Naive thymus-derived CD4-positive, alpha-beta T cell (primary cell): ENCODE data around the gene TPR. TPM values are rescaled to one million over a fixed set of nuclear protein-coding genes. Genes with fewer than 3 reads are reported as not detected.

Experiments
- ATAC-seq: fragments of 150-1000 bp; cut with Tn5 transposase; 2 replicates; pipeline ENCODE4 v1.10.0; 2021; ENCODE audit warnings: mild to moderate bottlenecking, moderate library complexity
- CTCF ChIA-PET: fragments of 350-600 bp; sonication (Branson Sonifier 250); formaldehyde crosslinking; loops from one replicate; lab custom pipeline; 2021; ENCODE audit warnings: antibody characterized with exemption; lab: Charles Lee
- POLR2A ChIA-PET: fragments of 350-600 bp; sonication (Branson Sonifier 250); formaldehyde crosslinking; loops from one replicate; lab custom pipeline; 2021; ENCODE audit warnings: antibody characterized with exemption, inconsistent platforms; lab: Charles Lee
- DNase-seq, 9 donors: peaks; one replicate each; pipeline versions ENCODE4 v3.0.0 to v3.0.0-alpha.2; 2020 to 2022; ENCODE audit warnings: mixed read lengths in 1 of 9
- H3K27ac ChIP-seq: one replicate; pipeline ENCODE4 v1.7.0; 2013; ENCODE audit warnings: mild to moderate bottlenecking, low read depth, low read length, moderate library complexity
- H3K27me3 ChIP-seq, 2 donors: one replicate each; pipeline ENCODE4 v1.7.0; 2013; ENCODE audit warnings: low read length in 2 of 2, mild to moderate bottlenecking in 2 of 2, moderate library complexity in 2 of 2; ENCODE audit not compliant: control insufficient read depth in 2 of 2, insufficient read depth in 2 of 2
- H3K36me3 ChIP-seq, 3 experiments: 1 replicate in 2 of 3; 2 replicates in 1 of 3; pipeline ENCODE4 v1.7.0; 2013; ENCODE audit warnings: low read length in 3 of 3, mild to moderate bottlenecking in 3 of 3, moderate library complexity in 1 of 3; ENCODE audit not compliant: insufficient read depth in 3 of 3, control insufficient read depth in 2 of 3
- H3K4me1 ChIP-seq, 2 donors: one replicate each; pipeline ENCODE4 v1.7.0; 2013; ENCODE audit warnings: low read length in 2 of 2, mild to moderate bottlenecking in 2 of 2, moderate library complexity in 1 of 2; ENCODE audit not compliant: control insufficient read depth in 2 of 2, insufficient read depth in 2 of 2
- H3K4me3 ChIP-seq: 2 replicates; pipeline ENCODE4 v1.7.0; 2013; ENCODE audit warnings: mild to moderate bottlenecking, low read length
- H3K9me3 ChIP-seq, 3 experiments: 1 replicate in 2 of 3; 2 replicates in 1 of 3; pipeline ENCODE4 v1.7.0; 2013; ENCODE audit warnings: low read length in 3 of 3; ENCODE audit not compliant: control insufficient read depth in 2 of 3
- H3K27ac Mint-ChIP-seq, 9 donors: one replicate each; pipeline ENCODE4 v1.8.0; 2020 to 2022; ENCODE audit warnings: mixed read lengths in 9 of 9, mild to moderate bottlenecking in 8 of 9, moderate library complexity in 5 of 9, inconsistent platforms in 2 of 9
- H3K27me3 Mint-ChIP-seq, 5 donors: one replicate each; pipeline ENCODE4 v1.8.0; 2021 to 2022; ENCODE audit warnings: mixed read lengths in 5 of 5, mild to moderate bottlenecking in 1 of 5
- H3K36me3 Mint-ChIP-seq, 5 donors: one replicate each; pipeline ENCODE4 v1.8.0; 2020 to 2022; ENCODE audit warnings: mixed read lengths in 5 of 5, mild to moderate bottlenecking in 3 of 5, inconsistent platforms in 1 of 5
- H3K4me1 Mint-ChIP-seq, 7 donors: one replicate each; pipeline ENCODE4 v1.8.0; 2020 to 2022; ENCODE audit warnings: mixed read lengths in 7 of 7, mild to moderate bottlenecking in 3 of 7, inconsistent platforms in 1 of 7
- H3K4me3 Mint-ChIP-seq, 10 donors: one replicate each; pipeline ENCODE4 v1.8.0; 2020 to 2022; ENCODE audit warnings: mild to moderate bottlenecking in 10 of 10, mixed read lengths in 10 of 10, moderate library complexity in 6 of 10, inconsistent platforms in 2 of 10
- H3K9me3 Mint-ChIP-seq, 11 donors: one replicate each; pipeline ENCODE4 v1.8.0; 2020 to 2022; ENCODE audit warnings: mixed read lengths in 11 of 11, mild to moderate bottlenecking in 4 of 11, inconsistent platforms in 1 of 11, moderate library complexity in 1 of 11
- intact Hi-C, 2 donors: fragments of 100-400 bp; cut with micrococcal nuclease; formaldehyde crosslinking; loops; one replicate each; pipeline ENCODE4 v1.15.1; 2023
- polyA plus RNA-seq, 2 donors: library from polyadenylated mRNA; unstranded; fragments of 300-500 nt; fragmentation: Illumina TruSeq; gene quantifications; one replicate each; pipeline ENCODE4 v1.2.3, GENCODE V29; 2021
- total RNA-seq, 6 experiments: library from RNA in 5 of 6; stranded (reverse) in 5 of 6; gene quantifications; 1 replicate in 5 of 6; 2 replicates in 1 of 6; pipeline ENCODE4 v1.2.3 and lab custom pipeline; 2021 to 2026

TPR gene
- total and polyA plus RNA-seq, 7 experiments from 2014 or later, result 40.3 to 195 (median 140) TPM

DNA sequence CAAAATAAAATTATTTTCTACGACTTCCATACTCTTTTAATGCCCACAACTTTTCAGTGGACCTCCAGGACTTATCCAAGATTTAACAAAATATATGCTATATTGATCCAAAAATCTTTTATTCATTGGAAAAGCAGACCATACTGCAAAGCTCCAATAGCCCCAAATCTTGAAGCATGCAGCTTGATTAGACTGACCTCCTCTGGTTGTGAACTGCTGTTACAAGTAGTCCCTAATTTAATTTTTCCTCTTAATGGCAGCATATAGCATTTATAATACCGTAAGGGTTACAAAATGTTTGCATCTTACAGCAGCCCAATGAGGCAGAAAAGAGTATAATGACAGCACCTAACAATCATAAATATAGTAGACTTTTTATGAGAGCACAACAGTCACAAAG, 49.8 kb downstream of the TPR start:
- no peak overlapping the region for H3K4me3 ChIP-seq
- H3K27ac Mint-ChIP-seq, result peak overlapping the region in 6 of 9 donors; percentile 28 to 87 (median 66)
- peak overlapping the region in 2 of 10 donors; percentile 22 to 33 for H3K4me3 Mint-ChIP-seq
- no peaks in the 10 kb centered on the region for H3K9me3 ChIP-seq
- POLR2A ChIA-PET, result interaction anchor here (0.6 to 2.0 kb wide), 5 partner anchors 18 to 50 kb away, joined by 3 to 6 read pairs (median 4); no protein-coding TSS in a partner anchor
- no peaks in the 10 kb centered on the region for H3K27me3 ChIP-seq
- peaks cover 15 to 59% (median 40%) of the 10 kb centered on the region in 3 experiments for H3K36me3 ChIP-seq
- H3K9me3 Mint-ChIP-seq, result no peaks in the 10 kb centered on the region
- CTCF ChIA-PET, result interaction anchor here (0.7 to 2.9 kb wide), 17 partner anchors 9 to 672 kb away, joined by 3 to 42 read pairs (median 6); partner anchors contain the start of gene PRG4
- peaks cover 0 to 6% of the 10 kb centered on the region in 2 donors for H3K4me1 ChIP-seq
- H3K27ac ChIP-seq, result no peak overlapping the region
- DNase-seq, result peak in 5 of 9 donors; percentile 31 to 60 (median 45)
- peaks cover 28 to 63% (median 58%) of the 10 kb centered on the region in 5 donors for H3K36me3 Mint-ChIP-seq
- intact Hi-C loops, result loop anchor here (1.0 to 5.0 kb wide), 7 partner anchors 20 to 512 kb away; no protein-coding TSS in a partner anchor
- H3K27me3 Mint-ChIP-seq, result no peaks in the 10 kb centered on the region
- ATAC-seq, result peak; percentile 75
- H3K4me1 Mint-ChIP-seq, result peaks cover 10 to 47% (median 31%) of the 10 kb centered on the region in 7 donors

DNA sequence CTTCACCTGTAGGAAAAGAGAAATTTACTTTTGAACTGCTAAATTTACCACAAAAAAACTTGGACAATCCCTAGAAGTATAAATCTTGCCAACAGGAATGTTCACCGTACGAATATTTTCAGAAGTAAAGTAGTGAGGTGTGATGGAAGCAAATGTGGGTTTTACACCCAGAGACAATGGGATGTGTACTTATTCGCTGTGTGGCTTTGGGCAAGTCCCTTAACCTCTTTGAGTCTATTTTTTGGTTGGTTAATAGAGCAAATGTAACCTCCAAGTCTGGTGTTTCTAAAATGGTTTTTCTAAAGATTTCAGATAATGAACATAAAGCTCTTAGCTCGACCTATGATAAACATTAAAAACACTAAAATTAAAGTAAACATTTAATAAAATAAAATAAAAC, 51.2 kb downstream of the TPR start:
- Histone ChIP-seq H3K36me3 (peaks cover 13 to 58% (median 40%) of the 10 kb centered on the region in 3 experiments), H3K27ac (peak overlapping the region; percentile 32), H3K4me1 (peaks cover 0 to 6% of the 10 kb centered on the region in 2 donors), H3K9me3 (no peaks in the 10 kb centered on the region), H3K4me3 (no peak overlapping the region), H3K27me3 (no peaks in the 10 kb centered on the region)
- no peaks in the 10 kb centered on the region for H3K9me3 Mint-ChIP-seq
- ChIA-PET POLR2A (interaction anchor here (1.6 to 2.0 kb wide), 2 partner anchors 19 to 32 kb away, joined by 4 to 6 read pairs; no protein-coding TSS in a partner anchor), CTCF (interaction anchor here (0.6 to 2.9 kb wide), 8 partner anchors 13 to 51 kb away, joined by 3 to 42 read pairs (median 6); partner anchors contain the start of genes ODR4 and TPR)
- intact Hi-C loops, result loop anchor here (2.0 kb wide), 3 partner anchors 41 to 511 kb away; no protein-coding TSS in a partner anchor
- DNase-seq, result no peak
- ATAC-seq, result peak; percentile 58
- H3K27ac Mint-ChIP-seq, result peak overlapping the region; percentile 51 to 87 (median 73)
- peak overlapping the region in 8 of 10 donors; percentile 57 to 78 (median 64) for H3K4me3 Mint-ChIP-seq
- H3K36me3 Mint-ChIP-seq, result peaks cover 28 to 67% (median 63%) of the 10 kb centered on the region in 5 donors
- peaks cover 10 to 49% (median 38%) of the 10 kb centered on the region in 7 donors for H3K4me1 Mint-ChIP-seq
- no peaks in the 10 kb centered on the region for H3K27me3 Mint-ChIP-seq

DNA sequence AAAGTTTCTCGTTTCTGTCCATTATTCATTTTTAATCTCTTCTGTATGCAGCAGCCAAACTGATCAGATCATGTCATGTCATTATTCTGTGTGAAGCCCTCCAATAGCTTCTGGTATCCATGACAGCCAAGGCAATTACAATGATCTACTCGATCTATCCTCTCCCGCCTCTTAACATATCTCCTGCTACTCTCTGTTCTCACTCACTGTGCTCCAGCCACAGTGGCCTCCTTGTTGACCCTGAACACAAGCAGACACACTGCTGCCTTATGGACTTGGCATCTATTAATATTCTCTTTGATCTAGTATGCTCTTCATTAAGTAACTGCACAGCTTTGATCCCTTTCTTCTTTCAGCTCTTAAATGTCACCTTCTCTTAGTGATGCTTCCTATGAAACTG, 59.5 kb downstream of the TPR start:
- ChIA-PET POLR2A (interaction anchor here (1.5 to 2.3 kb wide), 2 partner anchors 7 to 14 kb away, joined by 4 to 10 read pairs; no protein-coding TSS in a partner anchor), CTCF (interaction anchor here (1.2 to 1.7 kb wide), 2 partner anchors 10 to 41 kb away, joined by 4 to 8 read pairs; no protein-coding TSS in a partner anchor)
- no peak overlapping the region for H3K27ac ChIP-seq
- intact Hi-C loops, result no loop called here
- Mint-ChIP-seq H3K4me3 (peak overlapping the region in 1 of 10 donors; percentile 15), H3K9me3 (no peaks in the 10 kb centered on the region), H3K4me1 (peaks cover 1 to 33% (median 20%) of the 10 kb centered on the region in 7 donors), H3K27ac (peak overlapping the region in 8 of 9 donors; percentile 5 to 68 (median 50)), H3K27me3 (no peaks in the 10 kb centered on the region), H3K36me3 (peaks cover 7 to 73% (median 51%) of the 10 kb centered on the region in 5 donors)
- DNase-seq (no peak), ATAC-seq (no peak)
- H3K27me3 ChIP-seq, result no peaks in the 10 kb centered on the region
- H3K4me3 ChIP-seq, result no peak overlapping the region
- no peaks in the 10 kb centered on the region for H3K9me3 ChIP-seq
- H3K4me1 ChIP-seq, result no peaks in the 10 kb centered on the region
- H3K36me3 ChIP-seq, result peaks cover 10 to 64% (median 40%) of the 10 kb centered on the region in 3 experiments

DNA sequence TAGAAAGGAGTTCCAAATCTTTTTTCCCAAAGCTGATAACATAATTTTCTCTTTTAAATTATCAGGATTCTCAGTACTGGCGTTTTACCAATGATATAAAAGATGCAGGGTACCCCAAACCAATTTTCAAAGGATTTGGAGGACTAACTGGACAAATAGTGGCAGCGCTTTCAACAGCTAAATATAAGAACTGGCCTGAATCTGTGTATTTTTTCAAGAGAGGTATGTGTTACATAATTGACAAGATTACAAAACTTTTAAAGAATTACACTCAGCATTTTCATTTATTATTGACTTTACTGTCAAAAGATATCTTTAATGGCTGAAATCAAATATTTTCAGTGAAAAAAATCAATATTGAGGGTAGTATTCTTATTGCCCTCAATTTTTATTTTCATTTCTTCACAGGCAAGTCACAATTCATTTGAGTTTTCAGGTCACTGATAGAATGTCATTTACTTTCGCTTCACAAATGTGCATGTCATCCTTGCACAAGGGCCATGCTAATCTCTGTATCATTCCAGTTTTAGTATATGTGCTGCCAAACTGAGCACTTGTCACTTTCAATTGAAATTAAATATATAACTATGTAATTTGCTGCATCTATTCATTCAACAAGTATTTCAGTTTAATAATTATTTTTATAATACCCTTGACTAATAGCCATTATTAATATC, 63.5 kb downstream of the TPR start:
- ATAC-seq (no peak), DNase-seq (no peak)
- Mint-ChIP-seq H3K9me3 (peaks cover 0 to 5% (median 0%) of the 10 kb centered on the region in 11 donors), H3K4me1 (peaks cover 2 to 35% (median 10%) of the 10 kb centered on the region in 7 donors), H3K27ac (peak overlapping the region in 2 of 9 donors; percentile 21 to 41), H3K36me3 (peaks cover 7 to 47% (median 36%) of the 10 kb centered on the region in 5 donors), H3K4me3 (no peak overlapping the region), H3K27me3 (no peaks in the 10 kb centered on the region)
- Histone ChIP-seq H3K27ac (no peak overlapping the region), H3K27me3 (no peaks in the 10 kb centered on the region), H3K36me3 (peaks cover 5 to 31% (median 21%) of the 10 kb centered on the region in 3 experiments), H3K4me1 (peaks cover 0 to 31% of the 10 kb centered on the region in 2 donors), H3K4me3 (no peak overlapping the region), H3K9me3 (peaks cover 0 to 5% (median 0%) of the 10 kb centered on the region in 3 experiments)
- ChIA-PET CTCF (interaction anchor here (1.1 kb wide), 1 partner anchor 13 kb away, joined by 3 read pairs; no protein-coding TSS in a partner anchor), POLR2A (no interaction called here)
- intact Hi-C loops, result no loop called here

DNA sequence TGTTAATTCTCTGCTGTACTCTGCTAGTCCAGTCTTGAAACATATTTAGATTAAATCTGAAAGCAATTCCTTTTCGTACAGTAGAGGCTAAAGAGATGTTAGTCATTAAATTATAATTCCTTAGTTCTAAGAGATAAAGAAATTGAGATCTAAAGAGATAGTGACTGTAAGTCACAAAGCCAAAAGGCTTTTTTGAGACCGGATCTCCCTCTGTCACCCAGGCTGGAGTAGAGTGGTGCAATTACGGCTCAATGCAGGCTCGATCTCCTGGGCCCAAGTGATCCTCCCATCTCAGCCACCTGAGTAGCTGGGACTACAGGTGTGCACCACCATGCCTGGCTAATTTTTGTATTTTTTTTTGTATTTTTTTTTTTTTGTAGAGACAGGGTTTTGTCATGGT, 64.7 kb downstream of the TPR start:
- ChIA-PET POLR2A (no interaction called here), CTCF (no interaction called here)
- Histone ChIP-seq H3K36me3 (peaks cover 2 to 19% (median 9%) of the 10 kb centered on the region in 3 experiments), H3K4me1 (peaks cover 3 to 43% of the 10 kb centered on the region in 2 donors), H3K27ac (no peak overlapping the region), H3K27me3 (no peaks in the 10 kb centered on the region), H3K9me3 (peaks cover 0 to 5% (median 0%) of the 10 kb centered on the region in 3 experiments), H3K4me3 (no peak overlapping the region)
- DNase-seq, result no peak
- Mint-ChIP-seq H3K9me3 (peaks cover 0 to 5% (median 0%) of the 10 kb centered on the region in 11 donors), H3K4me1 (peaks cover 9 to 36% (median 20%) of the 10 kb centered on the region in 7 donors), H3K27ac (peak overlapping the region in 2 of 9 donors; percentile 25 to 62), H3K36me3 (peaks cover 1 to 40% (median 29%) of the 10 kb centered on the region in 5 donors), H3K27me3 (no peaks in the 10 kb centered on the region), H3K4me3 (peak overlapping the region in 1 of 10 donors; percentile 18)
- intact Hi-C loops, result no loop called here
- no peak for ATAC-seq
